Immature natural killer cell (primary cell): ENCODE results near the gene NCKAP5. TPM values are rescaled to one million over a fixed set of nuclear protein-coding genes. Genes with fewer than 3 reads are reported as not detected.

Experiments
- DNase-seq, 3 donors: peaks; one replicate each; pipeline ENCODE4 v3.0.0; 2022; ENCODE audit warnings: mixed read lengths in 1 of 3
- H3K27ac Mint-ChIP-seq, 6 donors: one replicate each; pipeline ENCODE4 v1.8.0; 2020; ENCODE audit warnings: mixed read lengths in 6 of 6, mild to moderate bottlenecking in 5 of 6, inconsistent platforms in 4 of 6, moderate library complexity in 3 of 6
- H3K27me3 Mint-ChIP-seq, 3 donors: one replicate each; pipeline ENCODE4 v1.8.0; 2020 to 2021; ENCODE audit warnings: low read depth in 3 of 3, mild to moderate bottlenecking in 3 of 3, mixed read lengths in 3 of 3, moderate library complexity in 3 of 3, inconsistent platforms in 1 of 3
- H3K36me3 Mint-ChIP-seq, 3 donors: one replicate each; pipeline ENCODE4 v1.8.0; 2020; ENCODE audit warnings: mixed read lengths in 3 of 3, inconsistent platforms in 2 of 3, mild to moderate bottlenecking in 2 of 3
- H3K4me1 Mint-ChIP-seq, 2 donors: one replicate each; pipeline ENCODE4 v1.8.0; 2020; ENCODE audit warnings: inconsistent platforms in 2 of 2, mild to moderate bottlenecking in 2 of 2, mixed read lengths in 2 of 2, moderate library complexity in 1 of 2
- H3K4me3 Mint-ChIP-seq, 5 donors: one replicate each; pipeline ENCODE4 v1.8.0; 2020; ENCODE audit warnings: mild to moderate bottlenecking in 5 of 5, mixed read lengths in 5 of 5, inconsistent platforms in 3 of 5, moderate library complexity in 3 of 5
- H3K9me3 Mint-ChIP-seq, 6 donors: one replicate each; pipeline ENCODE4 v1.8.0; 2020; ENCODE audit warnings: mild to moderate bottlenecking in 6 of 6, mixed read lengths in 6 of 6, inconsistent platforms in 4 of 6, moderate library complexity in 3 of 6
- polyA plus RNA-seq, 3 donors: library from polyadenylated mRNA; unstranded; fragments of 300-500 nt; fragmentation: Illumina TruSeq; gene quantifications; one replicate each; pipeline ENCODE4 v1.2.3, GENCODE V29; 2021

NCKAP5 gene
- polyA plus RNA-seq, 3 donors from 2014 or later, result not detected

- Mint-ChIP-seq H3K4me1 (no peaks in the 10 kb centered on the region), H3K36me3 (no peaks in the 10 kb centered on the region), H3K4me3 (no peak overlapping the region), H3K9me3 (peaks cover 2 to 17% (median 3%) of the 10 kb centered on the region in 6 donors), H3K27ac (no peak overlapping the region), H3K27me3 (peaks cover 2 to 5% (median 2%) of the 10 kb centered on the region in 3 donors)
- no peak for DNase-seq
Observed at GRCh38 chr2:133266926-133267590, 301.2 kb downstream of the NCKAP5 start.

DNA sequence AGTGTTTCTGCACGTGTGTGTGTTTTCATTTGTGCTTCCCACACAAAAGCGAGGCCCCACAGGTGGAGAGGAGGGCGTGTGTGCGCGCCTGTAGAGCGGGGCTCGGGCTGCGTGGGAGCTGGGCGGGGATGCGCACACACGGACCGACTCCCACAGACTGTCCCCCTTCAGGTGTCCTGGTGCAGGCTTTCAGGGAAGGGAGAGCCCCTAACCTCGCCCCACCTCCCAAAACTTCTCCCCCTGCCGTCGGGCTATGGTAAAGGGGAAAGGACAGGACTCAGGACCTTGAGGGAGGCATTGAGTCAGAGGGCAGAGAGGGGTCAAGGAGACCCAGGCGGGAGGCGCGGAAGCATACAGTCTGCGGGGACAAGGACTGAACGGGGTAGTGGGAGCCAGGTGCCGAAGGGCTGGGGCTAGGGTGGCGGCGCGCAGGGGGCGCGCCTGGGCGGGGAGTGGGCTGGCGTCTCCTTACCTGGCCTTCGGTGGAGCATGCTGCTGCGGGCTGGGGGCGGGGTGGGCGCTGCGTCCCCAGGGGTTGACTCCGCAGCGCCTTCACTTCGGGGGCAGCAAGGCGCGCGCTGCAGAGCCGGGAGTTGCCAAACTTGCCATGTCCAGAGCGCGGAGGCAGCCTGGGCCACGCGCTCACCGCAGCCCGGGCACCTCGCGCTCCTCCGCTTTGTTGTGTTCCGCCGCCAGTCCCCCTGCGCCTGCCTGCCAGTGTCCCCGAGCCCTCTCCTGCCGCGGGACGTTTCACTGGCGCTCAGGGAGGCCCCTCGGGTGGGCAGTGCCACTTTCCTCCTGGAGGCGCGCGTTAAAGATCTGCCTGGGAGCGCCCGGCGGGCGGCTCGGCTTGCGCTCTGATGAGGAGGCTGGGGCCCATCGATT, 302.0 kb downstream of the NCKAP5 start:
- peaks cover 2 to 12% (median 3%) of the 10 kb centered on the region in 6 donors for H3K9me3 Mint-ChIP-seq
- no peaks in the 10 kb centered on the region for H3K4me1 Mint-ChIP-seq
- no peaks in the 10 kb centered on the region for H3K36me3 Mint-ChIP-seq
- no peak overlapping the region for H3K27ac Mint-ChIP-seq
- no peak overlapping the region for H3K4me3 Mint-ChIP-seq
- DNase-seq, result no peak
- H3K27me3 Mint-ChIP-seq, result peaks cover 2 to 5% (median 2%) of the 10 kb centered on the region in 3 donors

DNA sequence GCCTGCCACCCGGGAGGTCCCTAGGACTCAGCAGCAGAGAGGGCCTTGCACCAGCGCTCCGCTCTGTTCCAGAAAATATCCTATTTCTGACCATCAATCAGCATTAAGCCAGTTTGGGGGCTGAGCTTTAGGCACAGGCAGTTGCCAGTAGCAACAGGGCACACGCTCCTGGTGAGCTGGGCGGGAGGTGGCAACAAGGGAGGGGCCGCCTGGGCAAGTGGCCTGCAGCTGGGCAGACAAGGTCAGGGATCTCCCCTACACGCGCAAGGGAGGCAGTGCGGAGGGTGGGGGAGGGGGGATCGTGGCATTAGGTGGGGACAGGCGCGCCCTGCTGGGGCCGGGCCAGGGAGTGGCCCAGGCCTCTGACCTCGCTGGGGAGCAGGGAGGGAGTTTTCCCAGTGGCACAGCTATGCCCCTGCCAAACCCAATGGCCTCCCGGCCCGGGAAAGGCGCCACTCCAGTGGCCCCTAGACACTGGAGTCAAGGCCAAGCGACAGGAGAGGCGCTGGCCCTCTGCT, 302.8 kb downstream of the NCKAP5 start:
- Mint-ChIP-seq H3K27ac (no peak overlapping the region), H3K9me3 (peaks cover 0 to 10% (median 3%) of the 10 kb centered on the region in 6 donors), H3K4me1 (no peaks in the 10 kb centered on the region), H3K4me3 (no peak overlapping the region), H3K27me3 (peaks cover 2 to 5% (median 2%) of the 10 kb centered on the region in 3 donors), H3K36me3 (no peaks in the 10 kb centered on the region)
- DNase-seq, result no peak

- no peaks in the 10 kb centered on the region for H3K4me1 Mint-ChIP-seq
- H3K36me3 Mint-ChIP-seq, result no peaks in the 10 kb centered on the region
- no peak overlapping the region for H3K27ac Mint-ChIP-seq
- peaks cover 2 to 5% (median 2%) of the 10 kb centered on the region in 3 donors for H3K27me3 Mint-ChIP-seq
- no peak overlapping the region for H3K4me3 Mint-ChIP-seq
- H3K9me3 Mint-ChIP-seq, result peaks cover 0 to 10% (median 3%) of the 10 kb centered on the region in 6 donors
- DNase-seq, result no peak
Observed at GRCh38 chr2:133264989-133265401, 303.3 kb downstream of the NCKAP5 start.

GRCh38 chr2:133262893-133263292, 305.4 kb downstream of the NCKAP5 start:
- H3K9me3 Mint-ChIP-seq, result peaks cover 0 to 10% (median 3%) of the 10 kb centered on the region in 6 donors
- no peak overlapping the region for H3K4me3 Mint-ChIP-seq
- H3K4me1 Mint-ChIP-seq, result no peaks in the 10 kb centered on the region
- no peaks in the 10 kb centered on the region for H3K36me3 Mint-ChIP-seq
- H3K27ac Mint-ChIP-seq, result no peak overlapping the region
- peaks cover 1 to 5% (median 3%) of the 10 kb centered on the region in 3 donors for H3K27me3 Mint-ChIP-seq
- DNase-seq, result no peak

DNA sequence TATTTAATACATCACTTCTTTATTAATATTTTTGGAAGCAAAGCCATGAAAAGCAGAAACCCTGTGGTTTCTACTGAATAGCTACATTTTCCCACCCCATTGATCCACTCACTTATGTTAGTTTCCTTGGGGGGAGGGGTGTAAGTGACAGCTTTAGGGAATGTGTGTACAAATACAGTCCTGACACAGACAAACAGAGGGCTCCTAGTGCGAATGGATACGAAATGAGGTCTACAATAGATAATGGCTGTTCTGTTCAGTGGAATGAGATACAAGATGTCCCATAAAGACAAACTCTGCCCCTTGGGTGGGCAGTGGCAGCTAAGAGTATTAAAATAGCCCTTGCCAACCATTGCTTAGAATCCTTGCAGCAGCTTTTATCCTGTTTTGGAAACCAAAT, 312.9 kb downstream of the NCKAP5 start:
- Mint-ChIP-seq H3K4me1 (no peaks in the 10 kb centered on the region), H3K36me3 (no peaks in the 10 kb centered on the region), H3K9me3 (peaks cover 0 to 12% (median 3%) of the 10 kb centered on the region in 6 donors), H3K4me3 (no peak overlapping the region), H3K27me3 (peaks cover 0 to 3% (median 1%) of the 10 kb centered on the region in 3 donors), H3K27ac (no peak overlapping the region)
- DNase-seq, result no peak

- no peak for DNase-seq
- no peaks in the 10 kb centered on the region for H3K4me1 Mint-ChIP-seq
Observed at GRCh38 chr2:133253793-133254192, 314.5 kb downstream of the NCKAP5 start.

DNA sequence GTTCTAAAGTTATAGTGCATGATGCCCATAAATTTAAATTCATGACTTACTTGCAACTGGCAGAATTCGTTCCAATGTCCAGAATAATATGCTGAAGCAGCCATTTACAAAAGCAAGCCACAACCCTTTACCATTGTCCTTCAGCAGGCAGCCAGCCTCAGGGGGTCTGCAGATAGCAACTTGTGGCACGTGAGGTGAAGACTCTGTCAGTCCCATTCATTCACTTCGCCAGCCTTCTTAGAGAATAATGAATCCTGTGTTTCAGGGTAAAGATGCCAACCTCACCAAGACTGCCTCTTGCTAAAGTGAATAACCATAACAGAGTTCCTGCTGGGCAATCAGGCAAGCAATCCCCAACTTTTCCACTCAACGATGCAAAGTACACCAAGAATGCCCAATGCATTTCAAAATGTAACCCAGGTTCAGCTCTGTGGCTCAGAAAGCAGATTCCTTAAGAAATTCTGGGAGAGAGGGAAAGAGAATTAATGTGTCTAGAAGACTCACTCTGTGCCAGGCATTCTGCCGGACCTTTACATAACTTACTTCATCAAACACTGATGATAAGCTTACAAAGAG, 315.4 kb downstream of the NCKAP5 start:
- Mint-ChIP-seq H3K27me3 (no peaks in the 10 kb centered on the region), H3K27ac (no peak overlapping the region), H3K9me3 (peaks cover 0 to 19% (median 6%) of the 10 kb centered on the region in 6 donors), H3K4me1 (no peaks in the 10 kb centered on the region), H3K36me3 (no peaks in the 10 kb centered on the region), H3K4me3 (no peak overlapping the region)
- DNase-seq, result no peak

More at GRCh38 chr2:133253793-133254192, 314.5 kb downstream of the NCKAP5 start:
- H3K27me3 Mint-ChIP-seq, result peaks cover 0 to 3% (median 1%) of the 10 kb centered on the region in 3 donors
- no peaks in the 10 kb centered on the region for H3K36me3 Mint-ChIP-seq
- no peak overlapping the region for H3K27ac Mint-ChIP-seq
- H3K4me3 Mint-ChIP-seq, result no peak overlapping the region
- H3K9me3 Mint-ChIP-seq, result peaks cover 0 to 17% (median 6%) of the 10 kb centered on the region in 6 donors

- Mint-ChIP-seq H3K27me3 (peaks cover 0 to 4% (median 0%) of the 10 kb centered on the region in 3 donors), H3K4me1 (no peaks in the 10 kb centered on the region), H3K27ac (no peak overlapping the region), H3K36me3 (no peaks in the 10 kb centered on the region), H3K4me3 (no peak overlapping the region), H3K9me3 (peaks cover 0 to 16% (median 6%) of the 10 kb centered on the region in 6 donors)
- DNase-seq, result no peak
Observed at GRCh38 chr2:133249362-133249761, 318.9 kb downstream of the NCKAP5 start.

DNA sequence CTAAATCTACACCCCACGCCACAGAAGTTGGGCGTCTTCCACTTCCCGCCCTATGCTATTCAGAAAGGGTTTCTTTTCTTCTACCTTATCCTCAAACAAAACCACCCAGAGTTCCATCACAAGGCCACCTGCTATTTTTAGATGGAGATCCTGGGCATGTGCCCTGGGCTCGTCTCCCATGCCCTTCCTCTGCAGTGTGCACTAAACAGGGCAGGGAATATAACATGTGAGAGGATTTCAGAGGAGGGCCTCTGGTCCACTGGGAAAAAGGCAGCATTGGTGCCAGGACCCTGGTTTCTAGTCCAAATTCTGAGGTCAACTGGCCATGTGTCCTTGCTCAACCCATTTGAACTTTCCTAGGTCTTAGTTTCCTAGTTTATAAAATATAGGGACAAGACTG, 320.0 kb downstream of the NCKAP5 start:
- H3K27me3 Mint-ChIP-seq, result peaks cover 0 to 4% (median 0%) of the 10 kb centered on the region in 3 donors
- peaks cover 0 to 16% (median 6%) of the 10 kb centered on the region in 6 donors for H3K9me3 Mint-ChIP-seq

DNA sequence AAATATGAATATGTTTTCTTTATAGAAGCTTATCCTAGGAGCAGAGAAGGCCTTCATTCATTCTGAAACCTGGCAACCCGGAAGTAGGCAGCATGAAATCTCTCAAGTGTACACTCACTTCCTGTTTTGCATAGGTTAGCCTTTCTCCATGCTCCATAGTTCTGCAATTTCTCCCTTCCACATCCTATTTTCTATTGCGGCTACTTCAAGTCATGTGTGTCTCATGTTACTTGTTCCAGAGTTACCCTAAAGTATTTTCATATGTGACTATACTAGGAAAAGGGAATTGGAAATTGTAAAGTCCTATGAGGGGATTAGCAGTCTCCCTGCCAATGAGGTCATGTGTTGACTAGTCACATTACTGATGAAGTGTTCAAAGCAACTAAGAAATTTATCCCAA, 320.6 kb downstream of the NCKAP5 start:
- H3K9me3 Mint-ChIP-seq, result peaks cover 0 to 16% (median 6%) of the 10 kb centered on the region in 6 donors
- no peak overlapping the region for H3K27ac Mint-ChIP-seq

More for the DNA sequence above, 320.0 kb downstream of the NCKAP5 start:
- no peak for DNase-seq
- no peak overlapping the region for H3K4me3 Mint-ChIP-seq
- H3K4me1 Mint-ChIP-seq, result no peaks in the 10 kb centered on the region
- H3K36me3 Mint-ChIP-seq, result no peaks in the 10 kb centered on the region
- no peak overlapping the region for H3K27ac Mint-ChIP-seq

GRCh38 chr2:133241224-133241571, 327.1 kb downstream of the NCKAP5 start:
- H3K27me3 Mint-ChIP-seq, result no peaks in the 10 kb centered on the region
- H3K9me3 Mint-ChIP-seq, result peaks cover 0 to 12% (median 4%) of the 10 kb centered on the region in 6 donors
- H3K36me3 Mint-ChIP-seq, result no peaks in the 10 kb centered on the region
- H3K4me1 Mint-ChIP-seq, result no peaks in the 10 kb centered on the region
- H3K27ac Mint-ChIP-seq, result no peak overlapping the region
- H3K4me3 Mint-ChIP-seq, result no peak overlapping the region
- DNase-seq, result no peak

More for the DNA sequence above, 320.6 kb downstream of the NCKAP5 start:
- H3K4me3 Mint-ChIP-seq, result no peak overlapping the region
- peaks cover 0 to 4% (median 0%) of the 10 kb centered on the region in 3 donors for H3K27me3 Mint-ChIP-seq
- DNase-seq, result no peak
- no peaks in the 10 kb centered on the region for H3K36me3 Mint-ChIP-seq
- no peaks in the 10 kb centered on the region for H3K4me1 Mint-ChIP-seq

GRCh38 chr2:133240491-133241223, 327.6 kb downstream of the NCKAP5 start:
- H3K4me1 Mint-ChIP-seq, result no peaks in the 10 kb centered on the region
- no peak overlapping the region for H3K4me3 Mint-ChIP-seq
- peaks cover 0 to 12% (median 2%) of the 10 kb centered on the region in 6 donors for H3K9me3 Mint-ChIP-seq
- H3K27ac Mint-ChIP-seq, result no peak overlapping the region
- no peaks in the 10 kb centered on the region for H3K27me3 Mint-ChIP-seq
- DNase-seq, result no peak
- H3K36me3 Mint-ChIP-seq, result no peaks in the 10 kb centered on the region
